GM10266 (cell line): ENCODE data around the gene TNMD.
A peak's percentile ranks its signal among the peaks of the same experiment; 100 is the strongest.

Source experiments
- DNase-seq: peaks from one replicate; pipeline ENCODE4 v3.0.0; 2012; ENCODE audit errors: extremely low spot score
- CTCF ChIP-seq: IDR thresholded peaks from 2 replicates; pipeline ENCODE4 v1.5.1; 2012; ENCODE audit warnings: mild to moderate bottlenecking, low read depth; ENCODE audit not compliant: control insufficient read depth, insufficient read depth; ENCODE audit errors: missing control alignments

TNMD gene

GRCh38 chrX:100615005-100615404, 30.3 kb downstream of the TNMD start:
- TF ChIP-seq CTCF: peak; percentile 23
- DNase-seq: peak; percentile 22

GRCh38 chrX:100623001-100623400, 38.3 kb downstream of the TNMD start:
- no peak for TF ChIP-seq CTCF
- DNase-seq: no peak

GRCh38 chrX:100625985-100626491, 41.3 kb downstream of the TNMD start:
- TF ChIP-seq CTCF: no peak
- peak; percentile 26 for DNase-seq

GRCh38 chrX:100635040-100635439, 50.3 kb downstream of the TNMD start:
- no peak for TF ChIP-seq CTCF

GRCh38 chrX:100635989-100636320, 51.2 kb downstream of the TNMD start:
- DNase-seq: no peak
- no peak for TF ChIP-seq CTCF

More at GRCh38 chrX:100635040-100635439, 50.3 kb downstream of the TNMD start:
- no peak for DNase-seq

GRCh38 chrX:100636321-100636991, 51.7 kb downstream of the TNMD start, which contains the start of gene TSPAN6:
TSPAN6 (minus strand) TSS chrX:100636806; CDS start chrX:100636694, 112 bp downstream.
- no peak for TF ChIP-seq CTCF
- DNase-seq: peak; percentile 42

GRCh38 chrX:100642290-100642689, 57.6 kb downstream of the TNMD start:
- DNase-seq: no peak

More at GRCh38 chrX:100642290-100642689, 57.6 kb downstream of the TNMD start:
- TF ChIP-seq CTCF: no peak
